NCI-H82 (cell line): ENCODE measurements around the gene NMUR2.

Experiments used
- DNase-seq: peaks from one replicate; lab custom pipeline; 2025; lab: John Stamatoyannopoulos, UW

NMUR2 gene

GRCh38 chr5:152405145-152405544 is at the start of gene NMUR2:
Gene NMUR2 (minus strand): TSS chr5:152405279. CDS start chr5:152405113, 166 bp downstream.
- DNase-seq: peak; percentile 79

GRCh38 chr5:152443935-152444334 is 38.9 kb upstream of the NMUR2 start:
- DNase-seq: no peak

GRCh38 chr5:152439791-152440190 is 34.7 kb upstream of the NMUR2 start:
- no peak for DNase-seq

- no peak for DNase-seq
These were observed 32.8 kb upstream of the NMUR2 start for GRCh38 chr5:152437866-152438265.

GRCh38 chr5:152427721-152428120 is 22.6 kb upstream of the NMUR2 start:
- no peak for DNase-seq

GRCh38 chr5:152425083-152425482 is 20.0 kb upstream of the NMUR2 start:
- DNase-seq: no peak

GRCh38 chr5:152424501-152424900 is 19.4 kb upstream of the NMUR2 start:
- no peak for DNase-seq

GRCh38 chr5:152422081-152422480 is 17.0 kb upstream of the NMUR2 start:
- no peak for DNase-seq

GRCh38 chr5:152412129-152412528 is 7.0 kb upstream of the NMUR2 start:
- DNase-seq: no peak

GRCh38 chr5:152406082-152406481 is 1.0 kb upstream of the NMUR2 start:
- no peak for DNase-seq

- DNase-seq: no peak
These were observed 585 bp downstream of the NMUR2 start for GRCh38 chr5:152404494-152404893.

GRCh38 chr5:152403046-152403445 is 2.0 kb downstream of the NMUR2 start:
- DNase-seq: no peak

- DNase-seq: no peak
These were observed 4.2 kb downstream of the NMUR2 start for GRCh38 chr5:152400846-152401245.

GRCh38 chr5:152397581-152397980 is 7.5 kb downstream of the NMUR2 start:
- no peak for DNase-seq

- no peak for DNase-seq
These were observed 11.6 kb downstream of the NMUR2 start for GRCh38 chr5:152393441-152393840.

GRCh38 chr5:152389208-152389849 is 15.8 kb downstream of the NMUR2 start:
- no peak for DNase-seq

- DNase-seq: no peak
These were observed 16.5 kb downstream of the NMUR2 start for GRCh38 chr5:152388610-152389009.

GRCh38 chr5:152380415-152381123 is 24.5 kb downstream of the NMUR2 start:
- DNase-seq: no peak

- DNase-seq: no peak
These were observed 25.7 kb downstream of the NMUR2 start for GRCh38 chr5:152379331-152379730.

- DNase-seq: no peak
These were observed 26.3 kb downstream of the NMUR2 start for GRCh38 chr5:152378730-152379129.

GRCh38 chr5:152376886-152377285 is 28.2 kb downstream of the NMUR2 start:
- DNase-seq: no peak

GRCh38 chr5:152374711-152375275 is 30.3 kb downstream of the NMUR2 start:
- DNase-seq: no peak

- no peak for DNase-seq
These were observed 32.2 kb downstream of the NMUR2 start for GRCh38 chr5:152372875-152373274.
